Measurements from ENCODE around the gene BIK.
"Not testable (repeated sequence)": the region's sequence is repeated elsewhere in the genome, so short reads cannot be mapped to it uniquely, and the experiment has no call there.

The BIK gene

DNA sequence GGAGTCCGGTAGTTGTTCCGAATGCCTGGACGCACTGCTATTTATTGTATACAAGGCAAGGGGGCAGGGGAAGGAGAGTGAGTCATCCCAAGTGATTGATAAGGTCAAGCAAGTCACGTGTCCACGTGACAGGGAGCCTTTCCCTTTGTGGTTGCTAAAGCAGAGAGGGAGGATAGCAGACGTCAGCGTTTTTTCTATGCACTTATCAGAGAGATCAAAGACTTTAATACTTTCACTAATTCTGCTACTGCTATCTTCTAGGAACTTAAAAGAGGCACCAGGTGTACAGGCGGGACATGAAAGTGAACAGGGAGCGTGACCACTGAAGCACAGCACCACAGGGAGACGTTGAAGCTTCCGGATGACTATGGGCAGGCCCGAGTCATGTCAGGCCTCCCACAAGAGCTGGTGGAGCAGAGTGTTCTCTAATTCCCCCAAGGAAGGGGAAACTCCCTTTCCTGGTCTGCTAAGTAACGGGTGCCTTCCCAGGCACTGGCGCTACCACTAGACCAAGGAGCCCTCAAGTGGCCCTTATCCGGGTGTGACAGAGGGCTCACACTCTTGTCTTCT is 6.4 kb upstream of the BIK start:
- not testable (repeated sequence) for DNase-seq (ENCODE audit: low read depth in 2 of 3, low spot score in 1 of 3)

DNA sequence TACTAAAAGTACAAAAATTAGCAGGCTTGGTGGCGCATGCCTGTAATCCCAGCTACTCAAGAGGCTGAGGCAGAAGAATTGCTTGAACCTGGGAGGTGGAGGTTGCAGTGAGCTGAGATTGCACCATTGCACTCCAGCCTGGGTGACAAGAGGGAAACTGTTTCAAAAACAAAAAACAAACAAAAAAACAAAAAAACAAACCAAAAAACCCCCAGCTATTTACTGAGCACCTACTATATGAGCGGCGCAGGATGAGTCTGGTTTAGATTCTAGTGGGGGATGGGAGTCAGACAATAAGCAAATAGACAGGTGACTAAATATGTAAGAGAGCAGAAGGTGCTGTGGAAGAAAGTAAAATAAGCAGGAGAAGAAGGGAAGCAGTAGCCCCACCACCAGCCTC is 5.6 kb upstream of the BIK start:
- DNase-seq (ENCODE audit: low read depth in 2 of 3, low spot score in 1 of 3) = not testable (repeated sequence)

DNA sequence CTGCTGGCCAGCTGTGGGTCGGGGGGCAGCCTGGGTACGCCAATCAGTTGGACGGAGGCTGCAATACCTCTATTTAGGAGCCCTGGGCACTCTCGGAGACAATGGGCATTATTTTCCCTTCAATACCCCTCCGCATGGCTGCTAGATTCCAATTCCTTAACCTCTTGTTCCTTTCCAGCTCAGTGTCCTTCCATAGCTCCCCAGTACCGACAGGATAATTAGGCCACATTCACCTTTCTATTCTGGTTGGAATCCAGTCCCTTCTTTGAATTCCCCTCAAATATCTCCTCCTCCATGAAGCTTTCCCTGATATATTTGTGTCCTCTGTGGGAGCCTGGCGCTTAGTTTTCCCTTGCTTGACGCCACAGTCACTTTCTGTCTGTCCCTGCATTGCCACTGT is 4.2 kb upstream of the BIK start:
- DNase-seq (ENCODE audit: low read depth in 2 of 3, low spot score in 1 of 3) = no peak

DNA sequence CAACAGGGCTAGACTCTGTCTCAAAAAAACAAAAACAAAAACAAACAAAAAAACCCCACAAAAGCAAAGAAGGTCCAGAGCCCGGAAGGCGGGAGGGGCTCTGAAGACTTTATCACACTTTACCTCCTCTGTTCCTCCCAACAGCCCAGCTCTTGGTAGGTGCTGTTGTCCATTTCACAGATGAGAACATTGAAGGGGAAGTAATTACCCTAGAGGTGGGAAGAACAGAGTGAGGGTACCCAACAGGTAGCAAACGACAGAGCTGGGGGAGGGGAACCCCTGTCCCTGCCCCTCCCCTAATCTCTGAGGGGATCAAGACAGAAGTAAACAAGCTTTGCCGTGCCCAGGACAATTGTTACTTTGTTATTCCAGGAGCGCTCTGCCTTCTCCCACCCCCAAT is 1.0 kb upstream of the BIK start:
- no peak for DNase-seq (ENCODE audit: low read depth in 2 of 3, low spot score in 1 of 3)

DNA sequence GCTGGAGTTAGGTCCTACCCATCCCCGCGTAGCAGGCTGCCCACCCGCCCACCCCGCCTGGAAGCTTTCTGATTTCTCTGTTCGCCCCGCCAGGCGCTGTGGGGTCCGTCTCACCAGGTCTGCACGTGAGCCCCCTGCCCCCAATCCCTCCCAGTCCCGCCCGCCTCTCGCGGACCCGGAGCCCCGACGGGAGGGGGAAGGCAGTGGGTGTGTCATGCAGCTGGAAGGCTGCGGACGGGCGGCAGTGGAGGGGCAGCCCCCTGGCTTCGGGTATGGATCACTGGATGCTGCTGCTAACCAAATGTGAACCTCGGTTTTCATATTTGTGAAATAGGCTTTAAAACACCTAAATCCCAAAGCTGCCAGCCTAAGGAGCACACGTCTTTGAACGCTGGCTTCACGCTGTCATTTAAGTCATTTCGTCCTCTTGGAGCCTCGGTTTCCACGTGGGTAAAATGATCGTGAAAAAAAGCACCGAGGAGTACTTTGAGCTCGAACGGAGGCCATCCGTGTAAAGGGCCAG is 568 bp upstream of the BIK start:
- DNase-seq (ENCODE audit: low read depth in 2 of 3, low spot score in 1 of 3) = no peak

DNA sequence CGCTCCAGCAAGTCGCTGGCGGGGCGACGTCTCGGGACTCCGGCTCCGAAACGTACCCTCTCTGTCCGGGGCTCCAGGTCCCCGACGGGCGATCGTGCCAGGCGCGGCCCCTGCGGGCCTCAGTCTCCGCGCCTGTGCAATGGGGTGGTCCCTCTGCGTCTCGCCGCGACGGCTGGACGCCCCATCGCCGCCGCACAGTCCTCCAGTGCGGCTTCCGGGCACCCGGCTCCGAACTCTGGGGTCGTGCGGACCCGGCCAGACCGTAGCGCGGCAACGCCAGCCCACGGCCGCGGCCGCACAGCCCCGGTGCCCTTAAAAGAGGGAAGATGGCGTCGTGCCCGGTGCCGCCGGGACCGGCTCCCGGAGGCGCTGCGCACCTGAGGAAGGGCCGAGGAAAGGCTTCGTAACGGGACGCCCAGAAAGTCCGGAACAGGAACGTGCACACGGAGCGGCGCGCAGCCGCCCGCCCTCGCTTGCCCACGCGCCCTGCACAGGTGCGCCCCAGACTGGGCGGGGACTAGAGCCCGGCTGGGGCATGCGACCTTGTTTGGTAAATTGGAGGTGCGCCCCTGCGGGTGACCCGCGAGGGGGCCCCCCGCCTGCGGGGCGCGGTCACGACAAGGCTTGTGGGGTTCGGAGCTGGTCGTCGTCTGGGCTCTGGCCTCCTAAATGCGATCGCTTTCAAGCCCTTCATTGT is 525 bp downstream of the BIK start:
- no peak for DNase-seq (ENCODE audit: low read depth in 2 of 3, low spot score in 1 of 3)

DNA sequence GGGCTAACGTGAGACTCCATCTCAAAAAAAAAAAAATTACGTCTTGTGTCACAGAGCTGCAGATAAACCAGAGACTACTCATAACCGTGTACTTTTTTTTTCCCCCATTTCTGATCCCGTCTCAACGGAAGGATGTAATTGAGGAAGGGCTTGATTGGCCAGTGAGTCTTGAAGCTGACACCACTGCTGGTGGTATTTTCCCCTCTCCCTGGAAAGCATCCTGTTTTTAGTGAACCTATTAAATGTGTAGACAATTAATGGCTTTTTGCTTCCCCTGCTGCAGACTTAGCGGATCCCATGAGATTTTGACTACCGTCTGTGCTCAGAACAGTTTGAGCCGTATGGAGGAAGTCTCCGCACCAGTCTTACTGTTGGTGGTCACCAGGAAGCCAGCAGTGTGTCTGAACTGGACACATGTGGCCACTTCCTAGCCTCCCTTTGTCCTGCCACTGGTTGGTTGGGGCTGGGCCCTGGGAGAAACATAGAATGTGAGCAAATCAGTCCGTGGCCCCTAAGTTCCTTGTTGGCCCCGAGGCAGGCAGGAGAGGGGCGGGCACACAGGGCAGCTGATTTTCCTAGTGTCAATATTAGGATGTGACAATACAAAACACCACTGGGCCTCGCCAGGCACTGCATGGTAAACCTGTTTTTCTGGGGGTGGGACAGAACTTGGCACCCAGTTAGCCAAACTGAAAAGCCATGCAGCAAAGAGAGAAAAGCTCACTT is 3.1 kb downstream of the BIK start:
- DNase-seq (ENCODE audit: low read depth in 2 of 3, low spot score in 1 of 3) = no peak

DNA sequence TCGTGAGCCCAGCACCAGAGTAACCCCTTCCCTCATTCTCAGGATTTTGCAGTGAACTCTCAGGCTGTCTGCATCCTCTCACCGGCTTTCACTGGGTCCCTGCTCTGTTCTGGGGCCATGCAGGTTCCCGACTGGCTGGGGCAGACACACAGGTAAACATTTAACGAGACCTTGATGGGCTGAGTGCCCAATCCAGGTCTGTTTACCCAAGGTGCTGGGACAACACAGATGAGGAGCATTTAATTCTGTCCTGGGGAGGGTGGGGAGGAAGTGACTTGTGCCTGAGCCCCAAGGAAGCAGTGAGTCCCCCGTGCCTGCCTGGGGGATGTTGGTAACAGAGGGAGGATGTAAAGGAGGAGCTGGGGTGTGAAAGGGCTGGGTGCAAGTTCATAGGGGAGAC is 4.4 kb downstream of the BIK start:
- DNase-seq (ENCODE audit: low read depth in 2 of 3, low spot score in 1 of 3) = no peak

DNA sequence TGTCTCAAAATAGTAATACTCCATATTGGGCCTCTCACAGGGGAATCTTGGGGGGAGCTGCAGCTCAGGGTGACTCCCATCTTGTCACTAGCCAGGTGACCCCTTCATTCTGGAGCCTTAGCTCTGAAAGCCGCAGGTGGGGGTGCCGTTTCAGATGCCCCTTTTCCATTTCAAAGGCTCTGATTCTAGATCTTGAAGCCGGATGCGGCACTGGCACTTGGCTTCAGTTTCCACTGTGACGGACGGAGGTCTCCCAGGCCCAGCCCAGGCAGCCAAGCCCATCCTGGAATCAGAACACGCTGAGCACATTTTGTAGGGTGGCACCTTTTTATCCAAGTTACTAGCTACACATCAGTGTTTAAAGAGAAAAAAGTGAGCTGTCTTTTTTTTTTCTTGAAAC is 6.4 kb downstream of the BIK start:
- no peak for DNase-seq (ENCODE audit: low read depth in 2 of 3, low spot score in 1 of 3)

DNA sequence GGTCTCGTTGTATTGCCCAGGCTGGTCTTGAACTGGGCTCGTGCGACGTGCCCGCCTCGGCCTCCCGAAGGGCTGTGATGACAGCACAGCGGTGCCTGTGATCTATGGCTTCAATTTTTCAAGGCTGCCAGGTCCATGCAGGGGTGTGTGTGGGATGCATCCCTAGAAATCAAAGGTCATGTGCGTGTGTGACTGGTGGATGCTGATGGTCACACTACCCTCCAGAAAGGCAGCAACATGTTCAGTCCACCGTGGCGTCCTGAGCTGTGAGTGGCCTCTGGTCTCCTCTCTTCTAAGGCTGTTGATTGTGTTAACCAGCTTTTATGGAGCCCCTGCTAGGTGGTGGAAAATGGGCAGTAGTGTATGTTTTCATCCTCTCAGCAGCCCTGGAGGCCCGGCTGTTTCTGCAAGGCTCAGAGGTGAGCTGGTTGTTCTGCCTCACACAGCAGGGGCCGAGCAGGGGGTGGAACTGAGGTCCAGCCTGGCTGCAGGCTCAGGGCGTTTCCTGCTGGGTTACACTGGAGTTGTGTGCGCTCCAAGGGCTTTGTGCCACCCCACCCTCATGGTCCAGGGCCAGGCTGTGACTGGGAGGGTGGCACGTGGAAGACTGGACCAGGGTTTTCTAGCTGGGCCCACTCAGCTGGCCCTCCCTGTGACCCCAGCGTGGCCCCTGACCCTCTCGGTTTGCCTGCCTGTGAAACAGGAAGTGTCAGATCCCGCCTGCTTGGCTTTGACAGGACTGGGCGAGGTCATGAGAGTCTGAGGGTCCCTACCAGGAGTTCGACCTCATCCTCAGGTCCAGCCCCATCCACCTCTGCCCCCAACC is 7.7 kb downstream of the BIK start:
- no peak for DNase-seq (ENCODE audit: low read depth in 2 of 3, low spot score in 1 of 3)

DNA sequence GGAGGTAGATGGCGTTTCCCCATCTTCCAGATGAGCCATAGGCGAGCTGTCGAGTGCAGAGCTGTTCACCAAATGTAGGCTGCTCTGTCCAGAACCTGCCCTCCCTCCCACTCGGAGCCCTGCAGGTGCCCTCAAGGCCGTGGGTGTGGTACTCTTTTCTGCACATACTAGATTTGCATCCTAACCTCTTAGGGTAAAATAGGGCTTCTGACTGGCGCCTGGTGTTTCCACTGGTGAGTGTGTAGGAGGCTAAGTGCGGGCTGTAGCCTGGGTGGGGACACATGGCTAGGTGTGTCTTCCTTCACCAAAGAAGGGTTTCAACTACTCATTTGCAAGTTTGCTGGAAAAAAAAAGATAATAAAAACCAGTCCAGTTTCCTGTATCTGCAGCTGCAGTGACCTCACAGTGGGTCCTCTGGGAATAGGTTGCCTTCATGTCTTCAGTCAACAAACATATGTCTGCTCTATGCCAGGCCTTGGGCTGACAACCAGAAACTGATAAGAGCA is 8.5 kb downstream of the BIK start:
- no peak for DNase-seq (ENCODE audit: low read depth in 2 of 3, low spot score in 1 of 3)

DNA sequence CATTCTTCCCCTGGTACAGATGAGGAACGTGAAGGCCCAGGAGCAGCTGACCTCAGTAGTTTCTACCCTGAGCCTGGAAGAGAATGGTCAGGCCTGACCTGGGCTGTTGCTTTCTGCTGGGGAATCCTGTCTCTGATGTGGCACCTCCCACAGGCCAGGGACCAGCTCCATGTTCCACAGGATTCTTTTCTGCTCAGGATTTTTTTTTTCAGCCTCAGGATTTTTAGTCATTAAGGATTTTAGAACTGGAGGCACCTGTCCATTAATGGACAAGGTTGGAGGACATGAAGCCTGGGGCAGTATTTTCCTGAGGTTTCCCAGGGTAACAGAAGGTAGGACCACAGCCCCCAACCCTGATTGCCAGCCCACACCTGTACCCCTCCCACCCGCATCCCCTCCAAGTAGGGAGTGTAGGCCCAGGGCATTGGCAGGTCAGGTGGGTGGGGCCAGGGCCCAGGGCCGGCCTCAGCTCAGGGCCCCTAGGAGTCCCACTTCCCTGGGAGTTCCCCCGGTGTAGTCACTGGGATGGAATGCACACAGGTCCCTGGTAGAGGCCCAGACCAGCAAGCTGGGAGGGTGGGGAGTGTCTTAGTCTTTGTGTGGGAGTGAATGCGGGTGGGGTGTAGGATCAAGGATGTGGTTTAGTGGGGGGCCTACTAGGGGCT is 16.1 kb downstream of the BIK start:
- DNase-seq (ENCODE audit: low read depth in 2 of 3, low spot score in 1 of 3) = no peak

DNA sequence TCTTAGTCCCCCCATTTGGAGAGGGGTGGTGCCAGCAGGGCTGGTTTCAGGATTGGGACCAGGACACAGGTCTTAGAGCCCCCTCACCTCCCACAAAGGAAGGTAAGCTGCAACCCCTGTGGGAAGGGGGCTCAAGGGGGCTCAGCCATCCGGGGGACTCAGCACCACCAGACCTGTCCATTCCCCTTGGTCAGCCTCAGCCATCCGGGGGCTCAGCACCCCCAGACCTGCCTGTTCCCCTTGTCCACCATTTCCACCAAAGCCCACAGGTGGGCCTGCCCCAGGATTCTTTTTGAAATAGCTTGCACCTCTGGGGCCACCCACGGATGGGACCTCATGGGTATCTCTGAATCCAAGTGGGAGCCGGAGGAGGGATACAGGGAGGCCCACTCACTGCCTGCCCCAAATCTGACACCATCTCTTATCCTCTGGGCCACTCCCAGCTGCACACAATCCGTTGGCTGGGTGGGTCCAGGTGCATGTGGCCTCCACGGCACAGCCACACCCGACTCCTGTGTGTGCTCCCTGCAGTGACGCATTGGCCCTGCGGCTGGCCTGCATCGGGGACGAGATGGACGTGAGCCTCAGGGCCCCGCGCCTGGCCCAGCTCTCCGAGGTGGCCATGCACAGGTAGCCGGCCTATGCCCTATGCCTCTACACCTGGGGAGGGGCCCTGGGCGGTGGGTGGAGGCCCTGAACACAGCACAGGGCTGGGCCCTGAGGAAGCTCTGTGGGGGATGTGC is 16.8 kb downstream of the BIK start:
- DNase-seq (ENCODE audit: low read depth in 2 of 3, low spot score in 1 of 3) = no peak

DNA sequence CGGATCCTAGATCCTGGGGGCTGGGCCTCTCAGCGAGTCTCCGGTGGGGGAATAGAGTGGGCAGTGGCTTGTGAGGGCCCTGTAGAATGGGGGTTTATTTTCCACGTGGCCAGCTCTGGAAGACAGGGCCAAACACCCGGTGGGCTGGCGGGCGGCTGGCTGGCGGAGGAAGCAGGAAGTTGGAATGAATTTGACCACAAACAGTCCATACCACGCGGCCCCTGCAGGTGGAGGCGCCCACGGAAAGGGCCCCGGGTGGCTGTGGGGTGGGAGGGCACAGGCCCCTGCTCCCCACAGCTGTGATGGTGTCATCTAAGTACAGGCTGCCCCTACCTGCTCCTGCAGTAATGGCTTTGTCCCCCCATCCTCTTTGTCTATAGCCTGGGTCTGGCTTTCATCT is 17.6 kb downstream of the BIK start:
- DNase-seq (ENCODE audit: low read depth in 2 of 3, low spot score in 1 of 3) = no peak

DNA sequence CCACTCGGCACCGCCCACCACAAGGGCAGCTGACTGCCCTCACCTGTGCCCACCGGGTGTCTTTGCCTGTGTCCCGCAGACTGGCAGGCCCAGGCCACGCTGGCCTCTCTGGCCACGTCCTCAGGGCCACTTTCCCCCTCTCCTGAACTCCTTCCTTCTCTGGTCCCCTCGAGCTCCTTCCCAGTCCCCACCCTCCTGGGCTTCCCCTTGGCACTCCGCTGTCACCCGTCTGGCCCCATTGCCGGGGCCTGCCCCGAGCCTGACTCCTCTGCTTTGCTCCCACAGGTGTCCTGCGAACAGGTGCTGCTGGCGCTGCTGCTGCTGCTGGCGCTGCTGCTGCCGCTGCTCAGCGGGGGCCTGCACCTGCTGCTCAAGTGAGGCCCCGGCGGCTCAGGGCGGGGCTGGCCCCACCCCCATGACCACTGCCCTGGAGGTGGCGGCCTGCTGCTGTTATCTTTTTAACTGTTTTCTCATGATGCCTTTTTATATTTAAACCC is 18.4 kb downstream of the BIK start:
- no peak for DNase-seq (ENCODE audit: low read depth in 2 of 3, low spot score in 1 of 3)

DNA sequence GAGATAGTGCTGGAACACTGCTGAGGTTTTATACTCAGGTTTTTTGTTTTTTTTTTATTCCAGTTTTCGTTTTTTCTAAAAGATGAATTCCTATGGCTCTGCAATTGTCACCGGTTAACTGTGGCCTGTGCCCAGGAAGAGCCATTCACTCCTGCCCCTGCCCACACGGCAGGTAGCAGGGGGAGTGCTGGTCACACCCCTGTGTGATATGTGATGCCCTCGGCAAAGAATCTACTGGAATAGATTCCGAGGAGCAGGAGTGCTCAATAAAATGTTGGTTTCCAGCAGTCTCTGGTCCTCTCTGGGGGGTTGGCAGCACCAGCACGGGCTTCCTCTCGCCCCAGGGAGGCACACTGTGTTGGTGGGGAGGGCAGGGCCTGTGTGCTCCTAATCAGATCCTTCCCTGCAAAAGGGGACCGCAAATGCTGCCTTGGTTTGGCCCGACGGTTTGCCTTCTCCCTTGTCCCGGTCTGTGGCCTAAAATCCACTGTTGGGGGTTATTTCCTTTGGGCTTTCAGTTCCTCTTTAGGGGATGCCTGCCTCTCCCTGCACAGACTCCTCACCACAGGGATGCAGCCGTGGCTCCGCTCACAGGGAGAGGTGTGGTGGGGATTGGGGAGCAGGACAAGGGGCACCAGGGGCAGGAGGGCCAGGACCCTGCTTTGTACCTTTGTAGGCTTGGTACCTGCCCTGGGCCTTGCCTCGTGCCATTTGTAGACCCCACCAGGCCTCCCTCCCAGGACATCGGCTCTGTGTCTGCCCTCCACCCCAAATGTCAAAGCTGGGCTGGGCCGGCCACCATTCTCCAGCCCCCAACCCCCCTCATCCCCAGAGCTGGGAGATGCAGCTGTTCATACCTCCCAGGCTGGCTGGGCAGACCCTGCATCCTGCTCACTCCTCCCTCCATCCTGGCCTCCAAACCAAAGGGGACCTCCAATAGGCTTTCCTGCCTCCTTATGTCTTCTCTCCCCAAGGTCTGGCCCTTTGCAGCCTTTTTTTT is 19.2 kb downstream of the BIK start:
- DNase-seq (ENCODE audit: low read depth in 2 of 3, low spot score in 1 of 3) = no peak

DNA sequence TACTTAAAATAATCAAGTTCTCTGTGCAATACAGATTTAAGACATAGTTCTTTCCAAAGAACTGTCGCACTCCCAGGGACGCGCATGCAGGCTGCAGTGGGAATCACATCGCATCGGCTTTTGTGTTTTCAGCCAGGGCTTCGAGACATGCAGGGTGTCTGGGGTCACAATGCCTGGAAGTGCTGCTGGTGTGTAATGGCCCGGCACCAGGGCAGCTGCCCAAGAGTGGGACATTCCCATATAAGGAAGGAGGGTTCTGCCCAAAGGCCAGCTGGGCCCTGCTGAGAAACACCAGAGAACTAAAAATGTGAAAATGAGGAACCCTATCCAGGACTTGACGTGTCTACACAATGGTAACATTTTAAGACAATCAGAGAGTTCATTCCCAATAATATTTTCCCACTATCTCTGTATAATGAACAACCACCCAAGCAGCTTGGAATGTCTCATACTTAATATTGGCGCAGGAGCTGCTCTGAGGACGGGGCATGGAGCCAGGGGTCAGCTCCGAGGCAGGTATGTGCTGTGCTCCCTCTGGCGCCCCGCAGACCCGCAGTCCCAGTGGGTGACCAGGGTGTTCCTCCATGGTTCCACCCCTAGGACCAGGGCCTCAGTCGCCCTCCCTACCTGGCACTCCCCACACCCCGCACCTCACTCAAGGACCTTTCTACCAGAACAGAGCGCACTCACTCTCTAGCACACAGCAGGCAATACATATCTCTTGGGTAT is 21.4 kb downstream of the BIK start:
- no peak for DNase-seq (ENCODE audit: low read depth in 2 of 3, low spot score in 1 of 3)

DNA sequence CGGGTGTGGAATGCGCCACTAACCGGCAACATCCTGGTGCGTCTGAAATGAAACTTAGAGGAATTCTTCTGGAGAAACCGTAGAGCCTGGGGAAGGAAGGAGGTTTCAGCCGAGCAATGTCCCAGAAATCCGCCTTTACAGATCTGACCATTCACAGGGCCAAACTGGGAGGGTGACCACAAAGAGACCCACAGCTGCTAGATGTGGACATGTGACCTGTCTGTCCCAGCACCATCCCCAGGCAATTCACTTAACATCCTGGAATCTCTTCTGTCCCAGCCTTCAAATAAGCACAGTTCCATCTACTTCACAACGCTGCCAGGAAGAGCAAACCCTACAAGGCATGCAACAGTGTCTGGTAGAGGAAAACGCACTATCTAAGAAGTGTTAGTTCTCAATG is 22.9 kb downstream of the BIK start:
- DNase-seq (ENCODE audit: low read depth in 2 of 3, low spot score in 1 of 3) = no peak

Data from stimulated activated CD4-positive, alpha-beta T cell treated with anti-CD3 and anti-CD28 coated beads, Interleukin-12 subunit alpha, Interleukin-12 subunit beta, amount 100 ng/mL, for 48 hours (primary cell).